Activated CD4-positive, alpha-beta T cell treated with anti-CD3 and anti-CD28 coated beads, Interleukin-10, Interleukin-2, amounts not matched to agents 100 ng/mL and 50 ng/mL, durations not matched to agents 16 hours and 8 hours (primary cell): Measurements from ENCODE around the gene CLGN.

ENCODE experiments used
- DNase-seq: peaks from one replicate; pipeline ENCODE4 v3.0.0-alpha.2; 2020

The CLGN gene

GRCh38 chr4:140374130-140374477 is 53.3 kb downstream of the CLGN start:
- no peak for DNase-seq

- DNase-seq = peak; percentile 99
These were observed 53.9 kb downstream of the CLGN start, which contains the start of gene SCOC for GRCh38 chr4:140373328-140374129. TSS of gene SCOC (plus strand) at chr4:140373646. CDS start at chr4:140379171, 5,525 bp downstream.

- DNase-seq = peak; percentile 45
These were observed 54.6 kb downstream of the CLGN start for GRCh38 chr4:140372751-140373327.

GRCh38 chr4:140368686-140369085 is 58.8 kb downstream of the CLGN start:
- DNase-seq = no peak

- no peak for DNase-seq
These were observed 59.7 kb downstream of the CLGN start for GRCh38 chr4:140367738-140368137.

- DNase-seq = no peak
These were observed 63.9 kb downstream of the CLGN start for GRCh38 chr4:140363558-140363957.

- no peak for DNase-seq
These were observed 64.4 kb downstream of the CLGN start for GRCh38 chr4:140363051-140363450.

GRCh38 chr4:140361099-140361498 is 66.3 kb downstream of the CLGN start:
- DNase-seq = no peak

GRCh38 chr4:140359562-140360427 is 67.7 kb downstream of the CLGN start:
- peak; percentile 81 for DNase-seq

GRCh38 chr4:140358281-140358680 is 69.2 kb downstream of the CLGN start:
- DNase-seq = no peak

GRCh38 chr4:140357868-140358267 is 69.6 kb downstream of the CLGN start:
- no peak for DNase-seq

- DNase-seq = no peak
These were observed 72.2 kb downstream of the CLGN start for GRCh38 chr4:140355288-140355687.

GRCh38 chr4:140353786-140354185 is 73.7 kb downstream of the CLGN start:
- no peak for DNase-seq

GRCh38 chr4:140351093-140352075 is 76.1 kb downstream of the CLGN start:
- DNase-seq = no peak

GRCh38 chr4:140349816-140350215 is 77.6 kb downstream of the CLGN start:
- DNase-seq = no peak

GRCh38 chr4:140346136-140346535 is 81.3 kb downstream of the CLGN start:
- no peak for DNase-seq

GRCh38 chr4:140344621-140345020 is 82.8 kb downstream of the CLGN start:
- no peak for DNase-seq

- no peak for DNase-seq
These were observed 83.3 kb downstream of the CLGN start for GRCh38 chr4:140344101-140344500.

GRCh38 chr4:140343303-140343702 is 84.1 kb downstream of the CLGN start:
- no peak for DNase-seq

GRCh38 chr4:140342620-140343019 is 84.8 kb downstream of the CLGN start:
- DNase-seq = no peak
